Lung microvascular endothelial cell (primary cell): ENCODE measurements around the gene TENM3. TPM values are rescaled to one million over a fixed set of nuclear protein-coding genes. Genes with fewer than 3 reads are reported as not detected.
"Not testable (repeated sequence)": the region's sequence is repeated elsewhere in the genome, so short reads cannot be mapped to it uniquely, and the experiment has no call there.

Source experiments
- DNase-seq, 2 donors: peaks; one replicate each; pipeline versions ENCODE4 v3.0.0 to v3.0.0-alpha.2; 2010; ENCODE audit warnings: low read depth in 2 of 2
- total RNA-seq: library from RNA; depleted of rRNA; stranded (reverse); fragments of >200 nt; gene quantifications from 2 replicates; pipeline ENCODE4 v1.2.1, GENCODE V29; 2014

Gene TENM3
- total RNA-seq, 1 donor from 2014 or later: 45.4 TPM

- DNase-seq: peak; percentile 79 to 89
Observed at GRCh38 chr4:182806259-182807252, 563.4 kb downstream of the TENM3 start.

- DNase-seq: peak in 1 of 2 donors; percentile 12
Observed at GRCh38 chr4:182807346-182807745, 564.1 kb downstream of the TENM3 start.

GRCh38 chr4:182807767-182808548 is 564.8 kb downstream of the TENM3 start:
- DNase-seq: no peak

- DNase-seq: peak; percentile 17 to 74
Observed at GRCh38 chr4:182808673-182809416, 565.6 kb downstream of the TENM3 start.

- peak in 1 of 2 donors; percentile 9 for DNase-seq
Observed at GRCh38 chr4:182809417-182810102, 566.4 kb downstream of the TENM3 start.

- DNase-seq: no peak
Observed at GRCh38 chr4:182810103-182810615, 567.0 kb downstream of the TENM3 start.

- no peak for DNase-seq
Observed at GRCh38 chr4:182812916-182813315, 569.7 kb downstream of the TENM3 start.

GRCh38 chr4:182814065-182814464 is 570.9 kb downstream of the TENM3 start:
- not testable (repeated sequence) for DNase-seq

GRCh38 chr4:182818926-182819730 is 575.9 kb downstream of the TENM3 start:
- no peak for DNase-seq

- no peak for DNase-seq
Observed at GRCh38 chr4:182819751-182820150, 576.5 kb downstream of the TENM3 start.

- DNase-seq: no peak
Observed at GRCh38 chr4:182822554-182822953, 579.4 kb downstream of the TENM3 start.

GRCh38 chr4:182823576-182823975 is 580.4 kb downstream of the TENM3 start:
- no peak for DNase-seq

- DNase-seq: no peak
Observed at GRCh38 chr4:182825003-182825402, 581.8 kb downstream of the TENM3 start.

GRCh38 chr4:182825786-182826185 is 582.6 kb downstream of the TENM3 start:
- no peak for DNase-seq

- DNase-seq: no peak
Observed at GRCh38 chr4:182826391-182826790, 583.2 kb downstream of the TENM3 start.

GRCh38 chr4:182827166-182827565 is 584.0 kb downstream of the TENM3 start:
- DNase-seq: no peak

- DNase-seq: no peak
Observed at GRCh38 chr4:182827954-182828353, 584.8 kb downstream of the TENM3 start.

- DNase-seq: no peak
Observed at GRCh38 chr4:182828360-182829025, 585.3 kb downstream of the TENM3 start.

- DNase-seq: no peak
Observed at GRCh38 chr4:182829196-182829595, 586.0 kb downstream of the TENM3 start.
